HCT116 (cell line): ENCODE data around the gene MFSD6. TPM values are rescaled to one million over a fixed set of nuclear protein-coding genes. Genes with fewer than 3 reads are reported as not detected.

Experiments
- ATAC-seq: fragments of 200-7000 bp; cut with Tn5 transposase; 2 replicates; pipeline ENCODE4 v1.9.1; 2020; ENCODE audit warnings: mild to moderate bottlenecking, moderate library complexity
- BruUV-seq: library from RNA; stranded (reverse); fragments of 400-500 nt; replicated peaks from 2 replicates; lab custom pipeline; 2021; lab: Mats Ljungman, UMichigan
- CTCF ChIA-PET: fragments of 300-600 bp; sonication (Branson Sonifier 250); formaldehyde crosslinking; loops from one replicate; lab custom pipeline; 2021; ENCODE audit warnings: antibody characterized with exemption; lab: Charles Lee
- POLR2A ChIA-PET: fragments of 300-600, 350-600 bp; sonication (Branson Sonifier 250); formaldehyde crosslinking; loops from one replicate; lab custom pipeline; 2021; ENCODE audit warnings: antibody characterized with exemption; lab: Charles Lee
- RAD21 ChIA-PET, 2 experiments: fragments of 300-600 bp; sonication (Branson Sonifier 250); formaldehyde crosslinking; loops; one replicate each; lab custom pipeline; 2023; ENCODE audit warnings: low total read pairs in 2 of 2; ENCODE audit not compliant: uncharacterized antibody in 2 of 2, unreplicated experiment in 2 of 2, low non-redundant PET in 1 of 2; lab: Charles Lee
- DNase-seq: peaks from one replicate; pipeline ENCODE4 v3.0.0-alpha.2; 2010; ENCODE audit warnings: low read depth, low spot score
- H2AFZ ChIP-seq: fragments of 200-600 bp; shearing (Covaris generic), sonication (generic); 2 replicates; pipeline ENCODE4 v1.6.1; 2017; ENCODE audit warnings: low read depth, mixed run types, mixed read lengths, antibody characterized with exemption, low read length; ENCODE audit not compliant: poor library complexity, severe bottlenecking
- H3K27ac ChIP-seq: 2 replicates; pipeline ENCODE4 v1.5.1; 2012; ENCODE audit warnings: low read depth, low read length
- H3K27me3 ChIP-seq: fragments of 200-600 bp; sonication (generic); 2 replicates; pipeline ENCODE4 v1.6.1; 2016; ENCODE audit warnings: mixed run types, low read length, mixed read lengths; ENCODE audit not compliant: insufficient read depth
- H3K36me3 ChIP-seq, 2 experiments: fragments of 200-500 bp in 1 of 2; fragments of 200-600 bp in 1 of 2; sonication (Bioruptor generic) in 1 of 2; sonication (generic) in 1 of 2; 2 replicates each; pipeline versions ENCODE4 v1.5.1 to v1.6.1; 2014 to 2016; ENCODE audit warnings: low read length in 2 of 2, inconsistent platforms in 1 of 2, mixed read lengths in 1 of 2, mixed run types in 1 of 2; ENCODE audit not compliant: insufficient read depth in 2 of 2, control insufficient read depth in 1 of 2
- H3K4me1 ChIP-seq, 2 experiments: fragments of 200-600 bp in 1 of 2; sonication (generic) in 1 of 2; 2 replicates each; pipeline versions ENCODE4 v1.5.1 to v1.6.1; 2012 to 2017; ENCODE audit warnings: low read length in 2 of 2, inconsistent platforms in 1 of 2, mild to moderate bottlenecking in 1 of 2, mixed read lengths in 1 of 2, mixed run types in 1 of 2, moderate library complexity in 1 of 2; ENCODE audit not compliant: insufficient read depth in 2 of 2, control insufficient read depth in 1 of 2
- H3K4me2 ChIP-seq: fragments of 200-600 bp; sonication (generic); 2 replicates; pipeline ENCODE4 v1.6.1; 2017; ENCODE audit warnings: mixed run types, low read length, mixed read lengths
- H3K4me3 ChIP-seq, 2 experiments: fragments of 200-600 bp in 1 of 2; sonication (generic) in 1 of 2; replicated peaks in 1 of 2; 2 replicates each; pipeline ENCODE4 v1.5.1; 2011 to 2016; ENCODE audit warnings: low read length in 2 of 2, control low read depth in 1 of 2, low read depth in 1 of 2, mild to moderate bottlenecking in 1 of 2, mixed read lengths in 1 of 2, mixed run types in 1 of 2
- H3K79me2 ChIP-seq: fragments of 200-600 bp; sonication (generic); 2 replicates; pipeline ENCODE4 v1.6.1; 2017; ENCODE audit warnings: mild to moderate bottlenecking, mixed run types, low read length, moderate library complexity, mixed read lengths; ENCODE audit not compliant: insufficient read depth
- H3K9ac ChIP-seq: fragments of 200-600 bp; sonication (generic); 2 replicates; pipeline ENCODE4 v1.6.1; 2016; ENCODE audit warnings: low read length, mixed read lengths
- H3K9me2 ChIP-seq: fragments of 200-600 bp; sonication (generic), shearing (Covaris generic); 2 replicates; pipeline ENCODE4 v1.6.1; 2017; ENCODE audit warnings: mixed run types, mild to moderate bottlenecking, moderate library complexity; ENCODE audit not compliant: insufficient read depth
- H3K9me3 ChIP-seq, 2 experiments: fragments of 200-500 bp in 1 of 2; fragments of 200-600 bp in 1 of 2; sonication (Bioruptor generic) in 1 of 2; sonication (generic) in 1 of 2; 2 replicates each; pipeline ENCODE4 v1.6.1; 2014 to 2017; ENCODE audit warnings: low read length in 2 of 2, mixed read lengths in 2 of 2, inconsistent platforms in 1 of 2, low read depth in 1 of 2, mild to moderate bottlenecking in 1 of 2, mixed run types in 1 of 2, moderate library complexity in 1 of 2; ENCODE audit not compliant: control insufficient read depth in 1 of 2, insufficient read depth in 1 of 2
- H4K20me1 ChIP-seq: fragments of 200-600 bp; sonication (generic), shearing (Covaris generic); 2 replicates; pipeline ENCODE4 v1.6.1; 2017; ENCODE audit warnings: mixed run types, mild to moderate bottlenecking, moderate library complexity; ENCODE audit not compliant: insufficient read depth
- ATF3 ChIP-seq: IDR thresholded peaks from 2 replicates; pipeline ENCODE4 v1.6.1; 2012
- CBX3 ChIP-seq: IDR thresholded peaks from 2 replicates; pipeline ENCODE4 v1.6.1; 2012; ENCODE audit warnings: low read depth
- CEBPB ChIP-seq: IDR thresholded peaks from 2 replicates; pipeline ENCODE4 v1.6.1; 2012; ENCODE audit warnings: low read depth
- CTCF ChIP-seq, 3 experiments: fragments of 200-600 bp in 1 of 3; sonication (generic) in 1 of 3; IDR thresholded peaks in 2 of 3; conservative IDR thresholded peaks in 1 of 3; 2 replicates each; pipeline ENCODE4 v1.5.1; 2012 to 2017; ENCODE audit warnings: low read depth in 2 of 3, low read length in 2 of 3, antibody characterized with exemption in 1 of 3, borderline replicate concordance in 1 of 3, control low read depth in 1 of 3, mild to moderate bottlenecking in 1 of 3, mixed read lengths in 1 of 3, mixed run types in 1 of 3, moderate library complexity in 1 of 3; ENCODE audit not compliant: insufficient read depth in 1 of 3
- EGR1 ChIP-seq: IDR thresholded peaks from 2 replicates; pipeline ENCODE4 v1.6.1; 2012; ENCODE audit warnings: low read depth
- EZH2 ChIP-seq: fragments of 200-600 bp; sonication (generic); IDR thresholded peaks from 2 replicates; pipeline ENCODE4 v1.6.1; 2017; ENCODE audit warnings: antibody characterized with exemption, mixed run types
- EZH2phosphoT487 ChIP-seq: fragments of 200-600 bp; IDR thresholded peaks from 2 replicates; pipeline ENCODE4 v1.6.1; 2018; ENCODE audit warnings: antibody characterized with exemption, borderline replicate concordance
- FOSL1 ChIP-seq: IDR thresholded peaks from 2 replicates; pipeline ENCODE4 v1.6.1; 2012; ENCODE audit warnings: low read depth
- JUND ChIP-seq: IDR thresholded peaks from 2 replicates; pipeline ENCODE4 v1.6.1; 2012
- MAX ChIP-seq: IDR thresholded peaks from 2 replicates; pipeline ENCODE4 v1.6.1; 2012
- POLR2AphosphoS5 ChIP-seq: IDR thresholded peaks from 2 replicates; pipeline ENCODE4 v1.6.1; 2011; ENCODE audit warnings: mild to moderate bottlenecking, low read depth, low read length, moderate library complexity
- RAD21 ChIP-seq: IDR thresholded peaks from 2 replicates; pipeline ENCODE4 v1.6.1; 2012; ENCODE audit warnings: low read depth, mild to moderate bottlenecking
- REST ChIP-seq: IDR thresholded peaks from 2 replicates; pipeline ENCODE4 v1.6.1; 2012; ENCODE audit warnings: low read depth
- SIN3A ChIP-seq: IDR thresholded peaks from 2 replicates; pipeline ENCODE4 v1.6.1; 2012; ENCODE audit warnings: low read depth
- SP1 ChIP-seq: IDR thresholded peaks from 2 replicates; pipeline ENCODE4 v1.6.1; 2012; ENCODE audit warnings: low read depth
- SRF ChIP-seq: IDR thresholded peaks from 2 replicates; pipeline ENCODE4 v1.6.1; 2012; ENCODE audit warnings: low read depth
- TCF7L2 ChIP-seq: IDR thresholded peaks from 2 replicates; pipeline ENCODE4 v1.7.0; 2011; ENCODE audit warnings: borderline replicate concordance, inconsistent platforms; ENCODE audit not compliant: insufficient read depth, insufficient read length; ENCODE audit errors: extremely low read depth
- YY1 ChIP-seq: IDR thresholded peaks from 2 replicates; pipeline ENCODE4 v1.6.1; 2011; ENCODE audit warnings: low read length, low read depth, moderate library complexity, mild to moderate bottlenecking; ENCODE audit not compliant: insufficient replicate concordance; ENCODE audit errors: extremely low read depth
- ZBTB33 ChIP-seq: IDR thresholded peaks from 2 replicates; pipeline ENCODE4 v1.6.1; 2011; ENCODE audit warnings: mild to moderate bottlenecking, low read length, moderate library complexity; ENCODE audit not compliant: insufficient replicate concordance; ENCODE audit errors: extremely low read depth
- ZNF274 ChIP-seq: fragments of 200-500 bp; sonication (Bioruptor generic); IDR thresholded peaks from 2 replicates; pipeline ENCODE4 v1.6.1; 2014; ENCODE audit warnings: mild to moderate bottlenecking, low read depth, low read length, inconsistent platforms
- intact Hi-C: fragments of 100-400 bp; cut with micrococcal nuclease; formaldehyde crosslinking; loops from 2 replicates; pipeline ENCODE4 v1.10.0; 2022
- total RNA-seq: library from RNA; stranded (reverse); gene quantifications from one replicate; pipeline ENCODE4 v1.2.1, GENCODE V29; 2021; ENCODE audit not compliant: unreplicated experiment

MFSD6 gene
- total RNA-seq, 1 experiment from 2014 or later: 18.6 TPM

- Histone ChIP-seq H3K9me3 (no peaks in the 10 kb centered on the region), H2AFZ (no peak overlapping the region), H3K79me2 (no peaks in the 10 kb centered on the region), H3K4me1 (peaks cover 0 to 2% of the 10 kb centered on the region in 2 experiments; a peak in 1 of 4 replicates), H3K36me3 (no peaks in the 10 kb centered on the region), H3K9ac (no peak overlapping the region), H3K4me2 (no peak overlapping the region), H4K20me1 (no peaks in the 10 kb centered on the region), H3K9me2 (no peaks in the 10 kb centered on the region), H3K27ac (no peak overlapping the region), H3K4me3 (no peak overlapping the region), H3K27me3 (no peaks in the 10 kb centered on the region)
- DNase-seq (no peak), ATAC-seq (no peak)
- TF ChIP-seq CBX3: no peak
- TF ChIP-seq SP1: no peak
- TF ChIP-seq YY1: no peak
- no peak for TF ChIP-seq TCF7L2
- TF ChIP-seq EZH2: no peak
- no peak for TF ChIP-seq JUND
- TF ChIP-seq EZH2phosphoT487: no peak
- TF ChIP-seq ZBTB33: no peak
- no peak for TF ChIP-seq CTCF (IDR thresholded peaks at IDR 0.05 in 2 of 3, conservative IDR thresholded peaks at IDR 0.05 in 1 of 3; ENCODE audit: borderline replicate concordance in 1 of 3, insufficient read depth in 1 of 3, low read depth in 2 of 3, low read length in 2 of 3)
- no peak for TF ChIP-seq REST
- no peak for TF ChIP-seq ZNF274
- no peak for TF ChIP-seq SIN3A
- TF ChIP-seq POLR2AphosphoS5: no peak
- TF ChIP-seq EGR1: no peak
- TF ChIP-seq ATF3: no peak
- no peak for TF ChIP-seq FOSL1
- no peak for TF ChIP-seq CEBPB
- no peak for TF ChIP-seq SRF
- no peak for TF ChIP-seq MAX
- TF ChIP-seq RAD21: no peak
- ChIA-PET POLR2A (no interaction called here), CTCF (no interaction called here), RAD21 (no interaction called here)
- no TSS peak for BruUV-seq
- intact Hi-C loops: loop anchor here (5.0 kb wide), 1 partner anchor 180 kb away; no protein-coding TSS in a partner anchor
Measured at GRCh38 chr2:190507135-190507534, 99.0 kb downstream of the MFSD6 start.
